C1 segment of cervical spinal cord (tissue), 14 donors: ENCODE measurements around the gene RASGEF1B.

Experiments
- DNase-seq, 14 donors: peaks; one replicate each; lab custom pipeline; 2025; lab: John Stamatoyannopoulos, UW

The RASGEF1B gene

DNA sequence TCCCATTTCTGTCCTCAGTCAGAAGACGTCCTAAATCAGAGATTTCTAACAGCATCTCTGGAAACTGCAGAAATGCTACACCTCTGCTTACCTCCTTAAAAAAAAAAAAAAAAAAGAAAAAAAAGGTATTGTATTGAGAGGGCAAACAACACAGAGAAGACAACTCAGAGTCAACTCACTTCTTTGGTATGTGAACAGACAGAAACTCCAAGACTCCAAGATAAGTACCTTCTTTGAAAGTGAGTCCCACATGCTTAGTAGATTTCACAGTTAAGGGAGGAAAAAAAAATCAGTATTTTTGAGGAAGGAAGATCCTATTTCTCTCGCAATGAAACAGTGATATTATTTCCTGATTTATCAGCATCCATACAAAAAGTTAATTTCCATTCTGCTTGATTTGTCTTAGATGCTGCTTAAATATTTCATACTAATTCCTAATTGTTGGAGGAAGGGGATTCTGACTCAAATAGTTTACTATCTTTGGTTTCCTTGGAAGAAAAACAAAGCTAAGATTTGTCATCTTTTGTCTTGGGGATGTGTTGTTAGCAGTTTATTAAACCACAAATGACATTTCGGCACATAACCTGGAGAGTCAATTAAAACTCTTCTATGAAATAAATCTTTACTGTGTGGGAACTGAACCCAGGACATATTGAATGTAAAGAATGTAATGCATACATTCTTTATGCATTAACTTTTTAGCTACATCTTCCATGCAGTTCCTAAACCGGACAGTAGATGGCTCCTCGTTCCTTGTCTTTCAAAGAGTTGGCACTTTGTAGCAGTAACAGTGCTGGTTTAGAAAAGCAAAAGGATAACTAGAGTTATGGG is 4.7 kb downstream of the RASGEF1B start:
- DNase-seq = peak in 6 of 14 donors; percentile 25 to 53 (median 32)

DNA sequence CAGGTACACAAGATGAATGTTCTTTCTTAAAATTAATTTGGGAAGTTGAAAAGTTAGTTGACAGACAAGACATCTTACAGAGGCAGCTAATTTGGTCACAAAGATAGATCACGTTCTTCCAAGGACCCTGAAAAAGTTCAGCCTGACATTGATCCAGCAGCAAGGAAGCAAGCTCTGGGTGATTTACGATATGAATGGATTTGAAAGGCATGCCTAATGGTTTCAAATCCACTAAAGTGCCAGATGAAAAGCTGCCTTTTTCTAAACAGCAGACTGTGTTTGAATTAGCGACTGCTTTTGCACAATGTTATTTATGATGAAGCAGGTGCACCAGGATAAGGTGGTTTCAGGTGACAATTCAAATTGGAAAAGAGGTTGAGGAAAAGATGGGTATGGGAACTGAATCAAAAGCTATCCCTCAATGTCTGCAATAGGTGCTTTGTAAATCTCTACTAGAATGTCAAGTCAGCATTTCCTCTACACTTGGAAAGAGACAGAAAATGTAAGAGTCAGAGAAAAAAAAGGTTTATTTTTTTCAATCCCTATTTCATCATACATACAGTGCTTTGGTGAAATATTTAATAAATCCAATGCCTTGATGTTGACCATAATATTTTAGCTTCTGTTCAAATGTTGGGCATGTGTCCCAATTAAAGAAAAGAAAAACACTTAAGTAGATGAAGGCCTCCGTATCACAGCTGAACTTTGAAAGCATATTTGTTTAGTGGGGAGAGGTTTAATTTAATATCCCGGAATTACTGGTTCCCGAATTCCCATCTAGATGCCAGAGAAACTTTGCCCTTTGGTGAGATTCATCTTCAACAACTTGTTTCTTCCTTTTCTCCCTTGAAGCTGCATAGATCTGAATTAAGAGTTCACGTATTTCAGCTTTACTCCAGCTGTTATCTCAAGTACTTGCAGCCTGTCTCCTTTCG is 6.0 kb downstream of the RASGEF1B start:
- no peak for DNase-seq

DNA sequence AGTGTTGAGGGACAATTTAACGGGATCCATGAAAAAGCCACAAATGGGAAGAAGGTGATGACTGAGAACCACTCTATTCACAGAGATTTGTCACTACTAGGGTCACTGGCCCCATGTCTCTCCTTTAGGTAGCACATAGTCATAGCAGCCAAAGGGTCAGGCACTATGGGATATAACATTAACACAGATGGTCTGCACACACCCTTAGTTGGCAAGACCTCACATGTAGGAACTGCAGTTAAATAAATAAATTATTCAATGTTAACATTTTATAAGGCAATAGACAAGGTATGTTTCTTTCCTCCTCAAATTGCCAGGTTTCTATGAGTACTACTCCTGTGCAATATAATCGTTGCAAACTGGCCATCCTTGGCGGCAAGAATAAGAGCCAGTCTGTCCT is 10.9 kb downstream of the RASGEF1B start:
- DNase-seq = no peak

DNA sequence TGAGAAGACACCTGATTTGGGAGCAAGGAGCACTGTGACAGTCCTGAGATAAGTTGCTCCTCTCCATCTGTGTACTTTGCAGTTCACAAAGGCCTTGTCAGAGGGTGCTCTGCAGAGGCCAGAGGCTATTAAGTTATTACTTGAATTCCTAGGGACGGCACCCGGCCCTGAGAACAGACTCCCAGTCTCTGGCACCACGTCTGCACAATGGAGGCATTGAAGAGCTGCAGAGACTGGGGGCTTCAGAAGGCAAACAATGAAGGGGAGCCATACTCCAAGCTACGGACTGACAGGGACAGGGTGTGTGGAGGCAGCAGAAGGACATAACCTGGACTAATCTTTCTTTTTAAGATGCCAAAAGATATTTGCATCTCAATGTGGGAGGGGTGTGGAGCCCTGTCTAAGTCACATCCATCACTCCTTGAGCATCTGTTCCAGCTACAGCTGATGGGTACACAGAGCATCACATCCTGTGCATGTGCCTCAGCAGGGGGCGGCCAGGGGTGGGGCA is 11.5 kb downstream of the RASGEF1B start:
- peak in 1 of 14 donors; percentile 41 for DNase-seq

DNA sequence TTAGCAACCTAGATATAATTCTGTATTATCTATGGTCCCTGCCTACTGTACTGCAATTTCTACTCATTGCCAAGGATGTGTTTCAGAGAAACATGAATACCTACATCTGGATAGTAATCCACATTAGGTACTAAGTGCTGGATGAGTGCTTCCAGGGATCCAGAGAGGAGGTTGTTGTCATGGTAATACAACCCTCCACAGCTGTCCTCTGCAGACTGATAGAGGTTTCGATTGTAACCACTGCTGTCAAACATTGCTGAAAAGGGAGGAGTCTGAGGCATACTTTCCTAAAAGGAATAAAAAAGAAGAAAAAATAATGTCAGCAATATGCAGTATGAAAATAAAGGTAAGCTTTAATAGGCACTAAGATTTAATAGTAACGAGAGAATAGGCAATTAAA is 12.5 kb downstream of the RASGEF1B start:
- no peak for DNase-seq

DNA sequence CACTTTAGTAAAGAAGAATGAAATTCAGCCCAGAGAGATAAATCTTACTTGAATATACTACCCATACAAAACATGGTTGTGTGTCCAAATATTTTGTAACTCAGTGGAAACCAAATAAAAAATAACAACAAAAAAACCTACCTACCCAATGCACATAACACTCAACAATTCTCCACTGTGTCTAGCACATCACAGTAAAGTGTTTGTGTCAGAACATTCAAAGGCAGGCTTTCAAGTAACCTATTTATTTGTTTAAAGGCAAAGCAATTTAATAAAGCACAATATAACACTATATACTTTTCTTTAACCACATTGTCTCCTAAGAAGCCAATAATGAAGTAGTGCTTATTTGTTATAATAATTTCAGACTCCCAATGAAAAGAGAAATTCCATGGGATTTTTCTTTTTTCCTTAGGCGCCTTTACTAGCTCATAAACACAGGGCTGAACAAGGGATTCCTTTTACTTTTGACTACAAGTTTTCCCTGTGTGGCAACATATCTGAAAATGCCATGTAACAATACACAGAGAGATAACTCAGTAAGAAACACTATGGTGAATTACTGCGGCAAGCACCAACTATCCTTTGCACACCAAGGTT is 13.7 kb downstream of the RASGEF1B start:
- no peak for DNase-seq

DNA sequence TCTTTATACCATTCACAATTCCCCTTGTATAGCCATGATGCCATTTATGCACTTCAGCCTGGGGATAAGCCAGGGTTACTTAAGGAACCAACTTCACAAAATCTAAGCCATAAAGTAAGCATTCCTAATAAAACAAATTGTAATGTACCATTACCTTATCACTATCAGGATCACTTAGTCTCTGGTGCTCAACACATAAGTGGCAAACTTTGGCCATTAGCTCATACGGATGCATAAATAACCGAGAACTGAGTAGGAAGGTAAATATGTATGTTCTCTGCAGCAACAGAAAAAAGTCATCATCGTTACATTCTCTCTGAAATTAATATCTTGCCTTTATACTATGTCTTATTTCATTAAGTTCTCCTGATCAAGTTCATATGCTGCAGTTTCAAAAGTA is 14.4 kb downstream of the RASGEF1B start:
- no peak for DNase-seq

DNA sequence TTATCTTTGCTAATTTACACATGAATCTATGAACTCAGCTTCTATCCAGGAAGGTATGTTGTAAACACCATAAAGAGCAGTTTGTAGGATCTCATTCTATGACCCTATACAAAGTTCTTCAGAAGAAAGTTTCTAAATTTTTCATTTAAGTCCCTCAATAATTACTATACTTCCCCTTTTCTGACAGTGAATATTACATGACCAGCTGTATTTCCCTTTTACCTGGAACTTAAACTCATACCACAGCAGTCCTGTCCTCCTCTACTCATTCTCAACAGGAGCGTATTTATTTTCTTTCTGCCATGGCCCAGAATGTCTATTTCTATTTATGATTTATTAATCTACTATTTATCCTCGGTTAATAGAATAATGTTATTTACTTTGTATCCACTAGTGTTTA is 15.8 kb downstream of the RASGEF1B start:
- DNase-seq = no peak

DNA sequence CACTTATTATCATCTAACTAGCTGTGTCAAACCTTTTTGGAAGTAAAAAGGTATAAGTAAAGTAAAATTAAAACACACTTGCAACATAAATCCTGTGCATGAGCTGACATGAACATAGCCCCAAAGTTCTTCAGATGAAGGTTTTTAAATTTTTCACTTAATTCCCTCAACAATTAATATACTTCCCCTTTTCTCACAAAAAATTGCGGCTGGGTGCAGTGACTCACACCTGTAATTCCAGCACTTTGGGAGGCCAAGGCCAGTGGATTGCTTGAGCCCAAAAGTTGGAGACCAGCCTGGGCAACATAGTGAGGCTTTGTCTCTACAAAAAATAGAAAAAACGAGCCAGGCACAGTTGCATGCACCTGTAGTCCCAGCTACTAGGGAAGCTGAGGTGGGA is 16.8 kb downstream of the RASGEF1B start:
- no peak for DNase-seq

DNA sequence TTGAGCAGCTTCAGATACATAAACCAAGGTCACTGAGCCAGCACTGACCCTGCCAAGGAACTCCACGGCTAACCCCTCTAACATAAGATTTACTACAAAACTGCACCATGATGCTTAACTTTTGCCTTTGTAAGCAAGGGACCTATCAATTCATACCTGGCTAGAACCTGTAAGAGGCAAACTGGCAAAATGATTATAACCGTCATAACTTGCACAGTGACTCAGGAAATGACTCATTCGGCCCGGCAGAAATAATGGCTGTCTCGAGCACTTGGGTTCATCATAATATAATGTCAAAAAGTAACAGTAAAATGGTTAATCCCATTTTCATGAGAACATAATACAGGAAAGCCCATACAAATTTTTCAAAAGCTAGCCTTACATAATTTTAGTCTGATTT is 17.2 kb downstream of the RASGEF1B start:
- no peak for DNase-seq

DNA sequence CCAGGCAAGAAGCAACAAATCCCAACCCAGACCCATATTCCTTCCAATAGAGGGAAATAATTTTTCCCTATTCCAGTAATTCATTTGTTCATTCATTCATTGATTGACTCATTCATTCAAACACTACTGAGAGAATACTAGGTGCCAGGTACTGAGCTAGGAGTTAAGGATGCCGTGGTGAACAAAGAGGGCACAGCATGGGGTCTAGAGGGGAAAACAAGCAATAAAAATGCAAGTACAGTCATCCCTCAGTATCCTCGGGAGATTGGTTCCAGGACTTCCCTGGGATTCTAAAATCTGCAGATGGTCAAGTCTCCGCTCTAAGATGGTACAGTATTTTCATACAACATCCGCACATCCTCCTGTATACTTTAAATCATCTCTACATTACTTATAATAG is 18.7 kb downstream of the RASGEF1B start:
- no peak for DNase-seq

DNA sequence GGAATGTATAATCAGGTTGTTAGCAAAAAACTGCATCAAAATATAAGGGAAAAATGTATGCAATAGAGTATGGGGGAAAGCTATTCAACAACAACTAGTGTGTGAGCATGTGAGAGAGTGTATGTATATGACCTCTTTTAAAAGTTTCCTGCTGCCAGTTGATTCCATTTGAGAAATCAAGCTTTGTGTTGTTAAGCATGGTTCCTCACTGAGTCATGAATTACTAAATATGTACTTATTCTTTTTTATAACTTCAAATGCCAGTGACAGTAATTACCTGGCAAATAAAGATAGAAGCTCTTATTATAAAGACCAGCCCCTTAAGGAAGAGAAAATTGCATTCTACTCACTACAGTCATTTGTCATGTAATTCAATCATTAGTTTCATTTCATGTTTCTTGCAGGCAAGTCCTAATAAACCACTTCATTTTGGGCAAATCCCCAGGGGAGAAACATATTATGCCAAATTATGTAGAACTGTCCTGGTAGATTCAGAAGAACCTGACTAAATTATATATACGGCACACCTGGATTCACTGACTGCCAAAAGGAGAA is 19.2 kb downstream of the RASGEF1B start:
- no peak for DNase-seq

DNA sequence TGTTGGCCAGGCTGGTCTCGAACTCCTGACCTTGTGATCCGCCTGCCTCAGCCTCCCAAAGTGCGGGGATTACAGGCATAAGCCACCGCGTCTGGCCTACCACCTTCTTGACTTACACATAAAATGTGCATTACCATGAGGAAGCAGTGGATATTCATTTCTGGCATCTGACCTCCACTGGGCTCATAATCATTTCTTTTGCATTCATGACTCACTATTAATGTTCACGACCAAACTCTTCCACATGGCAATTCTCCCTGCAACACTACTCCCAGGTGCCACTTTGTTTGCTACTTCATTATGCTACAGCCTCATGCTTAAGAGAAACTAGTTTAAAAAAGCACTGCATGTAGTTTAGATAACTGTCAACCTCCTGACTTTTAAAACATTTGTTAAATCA is 22.7 kb downstream of the RASGEF1B start:
- no peak for DNase-seq

DNA sequence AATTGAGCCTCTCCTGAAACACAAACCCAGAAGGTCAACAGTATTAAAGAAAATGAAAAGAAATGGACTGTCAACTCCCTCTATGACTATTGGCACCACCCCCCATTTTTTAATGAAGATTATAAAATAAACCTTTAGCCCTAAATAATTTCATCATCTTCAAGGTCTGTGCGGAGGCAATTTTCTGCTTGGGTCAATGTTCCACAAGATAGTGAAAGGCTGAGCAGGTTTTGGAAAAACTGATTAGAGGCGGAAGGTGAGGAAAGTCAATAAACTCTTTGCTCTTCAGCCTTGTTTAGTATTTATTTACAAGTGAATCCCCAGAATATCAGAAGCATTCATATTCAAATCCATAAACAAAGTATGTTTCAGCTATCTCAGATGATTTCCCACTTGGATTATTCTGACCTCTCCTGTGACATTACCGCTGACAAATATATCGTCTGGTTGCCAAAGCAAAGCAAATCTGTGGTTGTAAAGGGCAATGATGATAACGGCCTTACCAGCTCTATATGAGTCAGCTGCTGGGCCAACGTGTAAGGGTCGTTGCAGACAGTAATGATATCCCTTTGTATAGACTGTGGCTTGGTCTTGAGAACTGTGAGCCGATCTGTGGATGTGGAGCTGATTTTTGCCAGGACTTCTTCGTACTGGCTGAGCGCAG is 24.0 kb downstream of the RASGEF1B start:
- no peak for DNase-seq

DNA sequence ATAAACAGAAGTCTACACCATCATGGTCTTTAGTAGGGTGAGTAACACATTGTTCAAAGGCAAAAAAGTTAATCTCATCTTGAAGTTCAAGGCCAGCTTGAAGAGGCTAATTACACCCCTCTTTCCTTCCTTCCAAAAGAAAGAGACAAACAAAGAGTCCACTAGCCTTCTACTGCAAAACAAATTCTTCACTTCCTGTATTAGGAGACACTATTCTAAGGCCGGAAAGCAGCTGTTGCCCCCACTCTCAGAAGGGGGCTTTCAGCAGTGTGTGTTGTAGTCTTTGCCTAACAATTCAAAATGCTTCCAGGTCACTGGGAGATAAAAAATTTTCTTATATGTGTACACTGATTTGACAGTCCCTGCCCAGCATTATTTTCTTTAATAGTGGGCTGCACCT is 25.1 kb downstream of the RASGEF1B start:
- DNase-seq = no peak

DNA sequence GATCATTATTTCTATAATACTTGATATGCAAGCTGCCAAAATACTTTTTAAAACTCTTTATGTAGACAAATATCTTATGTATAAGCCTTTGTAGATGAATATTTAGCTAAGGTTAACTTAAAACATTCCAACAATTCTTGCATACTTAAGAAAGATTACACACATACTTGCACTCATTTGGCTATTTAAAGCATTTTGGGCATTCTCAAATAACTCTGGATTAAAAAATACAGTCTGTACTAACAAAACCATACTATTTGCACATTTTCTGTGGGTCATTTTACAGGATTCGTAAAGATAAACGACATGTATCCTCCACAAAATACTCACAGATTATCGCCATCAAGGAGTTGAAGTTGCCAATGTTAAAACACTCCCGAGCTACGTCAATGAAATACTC is 26.5 kb downstream of the RASGEF1B start:
- DNase-seq = no peak

DNA sequence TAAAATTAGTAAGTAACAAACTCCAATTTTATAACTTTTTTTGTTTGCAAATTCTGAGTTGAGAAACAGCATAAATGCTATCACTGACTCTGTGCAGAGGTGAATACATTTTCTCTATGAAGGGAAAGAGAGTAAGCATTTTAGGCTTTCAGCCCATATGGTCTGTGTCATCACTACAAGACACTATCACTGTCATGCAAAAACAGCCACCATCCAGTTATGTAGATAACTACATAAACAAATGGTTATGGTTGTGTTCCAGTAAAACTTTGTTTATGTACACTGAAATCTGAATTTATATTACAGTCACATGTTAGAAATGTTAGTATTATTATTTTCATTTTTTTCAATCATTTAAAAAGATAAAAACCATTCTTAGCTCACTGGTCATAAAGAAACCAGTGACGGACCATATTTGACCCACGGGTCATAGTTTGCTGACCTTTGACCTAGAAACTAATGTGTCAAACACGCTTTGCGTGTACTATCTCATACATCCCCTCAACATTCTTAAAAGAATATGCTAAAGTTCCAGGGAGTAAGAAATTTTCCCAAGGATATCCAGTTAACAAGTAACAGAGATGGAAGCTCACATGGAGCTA is 29.1 kb downstream of the RASGEF1B start:
- DNase-seq = no peak

DNA sequence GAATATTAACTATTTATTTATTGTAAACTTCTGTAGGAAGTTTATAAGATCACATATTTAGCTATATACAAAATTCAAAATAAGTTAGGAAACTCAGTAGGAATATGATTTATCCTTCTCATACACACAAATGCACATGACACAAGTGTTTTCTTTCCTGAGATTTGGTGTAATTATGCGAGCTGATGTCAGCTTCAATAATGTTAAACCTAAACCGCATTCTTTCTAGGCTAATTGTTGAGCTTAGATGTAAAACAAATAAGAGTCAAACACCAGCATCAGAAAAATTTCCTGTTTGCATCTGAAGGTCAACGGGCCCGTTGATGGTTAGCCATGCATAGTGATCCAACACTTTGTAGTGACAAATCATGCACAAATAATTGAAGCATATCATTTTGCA is 30.8 kb downstream of the RASGEF1B start:
- DNase-seq = no peak

DNA sequence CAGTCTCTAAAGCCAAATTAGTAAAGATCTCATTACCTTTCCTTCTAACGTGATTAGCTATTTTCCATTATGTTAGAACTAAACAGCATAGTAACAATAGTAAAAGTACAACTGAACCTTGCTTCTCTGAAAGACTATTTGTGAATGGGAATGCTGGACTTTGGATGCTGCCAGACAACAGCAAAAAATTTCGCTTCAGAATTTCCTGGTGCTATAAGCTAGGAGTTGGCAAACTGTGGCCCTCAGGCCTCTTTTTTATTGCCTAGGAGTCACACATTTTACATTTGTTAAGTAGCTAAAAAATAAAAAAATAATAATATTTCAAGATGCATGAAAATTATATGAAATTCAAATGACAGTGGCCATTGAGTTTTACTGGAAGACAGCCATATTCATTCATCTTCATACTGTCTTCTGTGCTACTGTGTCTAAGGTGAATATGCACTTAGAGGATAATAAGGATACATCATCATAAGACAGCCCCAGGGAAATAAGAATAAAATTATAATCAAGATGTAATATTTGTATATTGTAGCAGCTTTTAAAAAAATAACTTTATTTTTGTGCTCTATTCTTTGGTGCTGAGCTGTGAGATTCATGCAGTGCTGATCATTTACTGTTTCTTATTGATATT is 34.6 kb downstream of the RASGEF1B start:
- no peak for DNase-seq

DNA sequence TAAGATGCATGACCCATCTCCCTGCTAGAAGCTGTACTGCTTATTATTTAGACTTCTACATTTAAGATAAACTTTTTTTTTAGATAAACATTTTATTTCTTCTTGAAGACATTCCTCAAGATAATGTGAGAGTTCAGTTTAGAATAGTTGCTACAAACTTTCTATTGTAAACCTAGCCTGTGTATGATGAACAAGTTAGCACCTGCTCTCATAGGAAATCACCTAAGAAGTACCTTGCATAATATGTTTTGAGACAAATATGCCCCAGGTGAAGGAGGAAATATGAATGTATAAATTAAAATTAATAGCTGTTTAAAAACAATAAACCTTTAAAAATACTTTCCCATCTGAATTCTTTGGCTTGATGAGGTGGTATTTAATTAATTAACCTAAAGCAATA is 35.6 kb downstream of the RASGEF1B start:
- no peak for DNase-seq
